Measurements from ENCODE around the gene ZDHHC17.

DNA sequence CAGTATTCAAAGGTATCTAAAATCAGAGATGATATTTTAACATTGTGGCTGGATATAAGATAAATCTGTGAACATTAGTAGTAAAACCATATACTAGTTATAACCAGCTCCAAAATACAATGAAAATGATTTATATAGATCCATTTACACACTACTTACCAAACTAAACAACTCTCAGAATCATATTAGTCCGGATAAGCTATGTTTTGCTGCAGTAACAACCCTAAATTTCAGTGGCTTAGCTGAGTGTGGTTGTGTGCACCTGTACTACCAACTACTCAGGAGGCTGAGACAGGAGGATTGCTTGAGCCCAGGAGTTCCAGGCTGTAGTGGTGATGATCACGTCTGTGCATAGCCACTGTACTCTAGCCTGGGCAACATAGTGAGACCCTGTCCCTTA, 23.8 kb downstream of the ZDHHC17 start:
- TF ChIP-seq, protein P1, sequence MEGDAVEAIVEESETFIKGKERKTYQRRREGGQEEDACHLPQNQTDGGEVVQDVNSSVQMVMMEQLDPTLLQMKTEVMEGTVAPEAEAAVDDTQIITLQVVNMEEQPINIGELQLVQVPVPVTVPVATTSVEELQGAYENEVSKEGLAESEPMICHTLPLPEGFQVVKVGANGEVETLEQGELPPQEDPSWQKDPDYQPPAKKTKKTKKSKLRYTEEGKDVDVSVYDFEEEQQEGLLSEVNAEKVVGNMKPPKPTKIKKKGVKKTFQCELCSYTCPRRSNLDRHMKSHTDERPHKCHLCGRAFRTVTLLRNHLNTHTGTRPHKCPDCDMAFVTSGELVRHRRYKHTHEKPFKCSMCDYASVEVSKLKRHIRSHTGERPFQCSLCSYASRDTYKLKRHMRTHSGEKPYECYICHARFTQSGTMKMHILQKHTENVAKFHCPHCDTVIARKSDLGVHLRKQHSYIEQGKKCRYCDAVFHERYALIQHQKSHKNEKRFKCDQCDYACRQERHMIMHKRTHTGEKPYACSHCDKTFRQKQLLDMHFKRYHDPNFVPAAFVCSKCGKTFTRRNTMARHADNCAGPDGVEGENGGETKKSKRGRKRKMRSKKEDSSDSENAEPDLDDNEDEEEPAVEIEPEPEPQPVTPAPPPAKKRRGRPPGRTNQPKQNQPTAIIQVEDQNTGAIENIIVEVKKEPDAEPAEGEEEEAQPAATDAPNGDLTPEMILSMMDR (IDR thresholded peaks at IDR 0.05; ENCODE audit: low read depth, low read length, missing input control) = no peak
- TF ChIP-seq GABPA (IDR thresholded peaks at IDR 0.05 in 1 of 2, conservative IDR thresholded peaks at IDR 0.05 in 1 of 2) = no peak
- TF ChIP-seq, protein P2, sequence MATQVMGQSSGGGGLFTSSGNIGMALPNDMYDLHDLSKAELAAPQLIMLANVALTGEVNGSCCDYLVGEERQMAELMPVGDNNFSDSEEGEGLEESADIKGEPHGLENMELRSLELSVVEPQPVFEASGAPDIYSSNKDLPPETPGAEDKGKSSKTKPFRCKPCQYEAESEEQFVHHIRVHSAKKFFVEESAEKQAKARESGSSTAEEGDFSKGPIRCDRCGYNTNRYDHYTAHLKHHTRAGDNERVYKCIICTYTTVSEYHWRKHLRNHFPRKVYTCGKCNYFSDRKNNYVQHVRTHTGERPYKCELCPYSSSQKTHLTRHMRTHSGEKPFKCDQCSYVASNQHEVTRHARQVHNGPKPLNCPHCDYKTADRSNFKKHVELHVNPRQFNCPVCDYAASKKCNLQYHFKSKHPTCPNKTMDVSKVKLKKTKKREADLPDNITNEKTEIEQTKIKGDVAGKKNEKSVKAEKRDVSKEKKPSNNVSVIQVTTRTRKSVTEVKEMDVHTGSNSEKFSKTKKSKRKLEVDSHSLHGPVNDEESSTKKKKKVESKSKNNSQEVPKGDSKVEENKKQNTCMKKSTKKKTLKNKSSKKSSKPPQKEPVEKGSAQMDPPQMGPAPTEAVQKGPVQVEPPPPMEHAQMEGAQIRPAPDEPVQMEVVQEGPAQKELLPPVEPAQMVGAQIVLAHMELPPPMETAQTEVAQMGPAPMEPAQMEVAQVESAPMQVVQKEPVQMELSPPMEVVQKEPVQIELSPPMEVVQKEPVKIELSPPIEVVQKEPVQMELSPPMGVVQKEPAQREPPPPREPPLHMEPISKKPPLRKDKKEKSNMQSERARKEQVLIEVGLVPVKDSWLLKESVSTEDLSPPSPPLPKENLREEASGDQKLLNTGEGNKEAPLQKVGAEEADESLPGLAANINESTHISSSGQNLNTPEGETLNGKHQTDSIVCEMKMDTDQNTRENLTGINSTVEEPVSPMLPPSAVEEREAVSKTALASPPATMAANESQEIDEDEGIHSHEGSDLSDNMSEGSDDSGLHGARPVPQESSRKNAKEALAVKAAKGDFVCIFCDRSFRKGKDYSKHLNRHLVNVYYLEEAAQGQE (IDR thresholded peaks at IDR 0.05) = no peak

Data from liver (tissue), 3 donors.